ENCODE data around the gene TES. TPM values are rescaled to one million over a fixed set of nuclear protein-coding genes. Genes with fewer than 3 reads are reported as not detected.

The TES gene, protein sequence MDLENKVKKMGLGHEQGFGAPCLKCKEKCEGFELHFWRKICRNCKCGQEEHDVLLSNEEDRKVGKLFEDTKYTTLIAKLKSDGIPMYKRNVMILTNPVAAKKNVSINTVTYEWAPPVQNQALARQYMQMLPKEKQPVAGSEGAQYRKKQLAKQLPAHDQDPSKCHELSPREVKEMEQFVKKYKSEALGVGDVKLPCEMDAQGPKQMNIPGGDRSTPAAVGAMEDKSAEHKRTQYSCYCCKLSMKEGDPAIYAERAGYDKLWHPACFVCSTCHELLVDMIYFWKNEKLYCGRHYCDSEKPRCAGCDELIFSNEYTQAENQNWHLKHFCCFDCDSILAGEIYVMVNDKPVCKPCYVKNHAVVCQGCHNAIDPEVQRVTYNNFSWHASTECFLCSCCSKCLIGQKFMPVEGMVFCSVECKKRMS
- 40.9 and 47.1 TPM in 2 replicates for total RNA-seq

GRCh38 chr7:116210345-116211005 is at the start of gene TES:
Gene TES, plus strand, starts transcription at chr7:116210539. Its CDS starts 169 bp downstream, at chr7:116210708.

Other genes starting within 250 kb of the TES start
- not detected in 2 replicates for gene TFEC, start 179.8 kb upstream of the TES start, total RNA-seq